ENCODE results near the gene EXOC4.

The EXOC4 gene

GRCh38 chr7:133365917-133366316 lies 113.0 kb downstream of the EXOC4 start:
- no peak for DNase-seq

GRCh38 chr7:133367561-133367960 lies 114.7 kb downstream of the EXOC4 start:
- DNase-seq: peak; percentile 9 to 15

- DNase-seq: no peak
These were observed 116.3 kb downstream of the EXOC4 start for GRCh38 chr7:133369130-133369529.

- DNase-seq: no peak
These were observed 118.7 kb downstream of the EXOC4 start for GRCh38 chr7:133371616-133372015.

- no peak for DNase-seq
These were observed 119.5 kb downstream of the EXOC4 start for GRCh38 chr7:133372337-133372736.

- DNase-seq: no peak
These were observed 123.6 kb downstream of the EXOC4 start for GRCh38 chr7:133376514-133376913.

GRCh38 chr7:133381965-133382364 lies 129.1 kb downstream of the EXOC4 start:
- DNase-seq: no peak

GRCh38 chr7:133382775-133383559 lies 130.1 kb downstream of the EXOC4 start:
- DNase-seq: no peak

GRCh38 chr7:133386205-133386604 lies 133.3 kb downstream of the EXOC4 start:
- no peak for DNase-seq

- no peak for DNase-seq
These were observed 136.8 kb downstream of the EXOC4 start for GRCh38 chr7:133389727-133390126.

- no peak for DNase-seq
These were observed 138.3 kb downstream of the EXOC4 start for GRCh38 chr7:133391206-133391605.

- no peak for DNase-seq
These were observed 141.5 kb downstream of the EXOC4 start for GRCh38 chr7:133394369-133394768.

GRCh38 chr7:133395551-133395950 lies 142.7 kb downstream of the EXOC4 start:
- DNase-seq: no peak

- DNase-seq: peak; percentile 15 to 62
These were observed 145.6 kb downstream of the EXOC4 start for GRCh38 chr7:133398506-133398905.

- no peak for DNase-seq
These were observed 148.3 kb downstream of the EXOC4 start for GRCh38 chr7:133401225-133401624.

GRCh38 chr7:133408212-133408611 lies 155.3 kb downstream of the EXOC4 start:
- no peak for DNase-seq

- no peak for DNase-seq
These were observed 156.5 kb downstream of the EXOC4 start for GRCh38 chr7:133409421-133409820.

GRCh38 chr7:133409966-133410365 lies 157.1 kb downstream of the EXOC4 start:
- DNase-seq: no peak

- DNase-seq: no peak
These were observed 158.5 kb downstream of the EXOC4 start for GRCh38 chr7:133411395-133411794.

- no peak for DNase-seq
These were observed 160.1 kb downstream of the EXOC4 start for GRCh38 chr7:133412942-133413341.

- DNase-seq: no peak
These were observed 166.2 kb downstream of the EXOC4 start for GRCh38 chr7:133419041-133419440.

- no peak for DNase-seq
These were observed 170.7 kb downstream of the EXOC4 start for GRCh38 chr7:133423618-133424017.

GRCh38 chr7:133428326-133428725 lies 175.4 kb downstream of the EXOC4 start:
- no peak for DNase-seq

GRCh38 chr7:133428876-133429275 lies 176.0 kb downstream of the EXOC4 start:
- no peak for DNase-seq

- DNase-seq: no peak
These were observed 176.5 kb downstream of the EXOC4 start for GRCh38 chr7:133429371-133429770.

Data from inflammatory macrophage (primary cell).